ENCODE data around the gene AGBL4.

Gene AGBL4

DNA sequence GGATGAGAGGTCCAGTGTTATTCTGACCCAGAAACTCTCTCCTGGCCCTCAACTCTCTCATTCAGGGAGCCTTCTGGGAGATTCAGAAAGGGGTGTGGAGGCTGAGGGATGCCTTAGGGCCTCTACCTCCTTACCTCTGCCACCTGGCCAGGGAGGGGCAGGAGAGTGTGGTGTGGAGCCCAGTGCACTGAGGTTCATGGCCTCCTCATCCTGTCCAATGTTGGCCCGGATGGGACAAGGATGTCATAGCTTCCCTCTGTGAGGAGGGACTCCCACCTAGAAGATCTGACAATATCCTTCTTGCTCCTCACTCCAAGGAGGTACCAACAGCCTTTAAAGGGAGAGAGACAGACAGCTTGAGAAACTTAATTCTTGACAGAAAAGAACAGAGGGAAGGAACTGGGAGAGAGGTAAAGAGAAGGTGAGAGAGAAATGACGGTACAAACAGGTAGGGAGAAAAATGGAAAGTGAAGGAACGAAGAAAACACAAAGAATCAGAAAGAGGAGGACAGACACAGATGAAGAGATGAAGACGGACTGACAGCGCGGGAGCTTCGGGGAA lies 1247.8 kb downstream of the AGBL4 start:
- no peak for TF ChIP-seq POLR2AphosphoS5 (IDR thresholded peaks at IDR 0.05; ENCODE audit: low read depth, low read length)

- no peak for TF ChIP-seq TAF1 (IDR thresholded peaks at IDR 0.05; ENCODE audit: borderline replicate concordance, insufficient read depth, low read length)
- no peak for TF ChIP-seq SIN3A (IDR thresholded peaks at IDR 0.05; ENCODE audit: borderline replicate concordance, insufficient read depth, low read length)
- TF ChIP-seq, protein P1, sequence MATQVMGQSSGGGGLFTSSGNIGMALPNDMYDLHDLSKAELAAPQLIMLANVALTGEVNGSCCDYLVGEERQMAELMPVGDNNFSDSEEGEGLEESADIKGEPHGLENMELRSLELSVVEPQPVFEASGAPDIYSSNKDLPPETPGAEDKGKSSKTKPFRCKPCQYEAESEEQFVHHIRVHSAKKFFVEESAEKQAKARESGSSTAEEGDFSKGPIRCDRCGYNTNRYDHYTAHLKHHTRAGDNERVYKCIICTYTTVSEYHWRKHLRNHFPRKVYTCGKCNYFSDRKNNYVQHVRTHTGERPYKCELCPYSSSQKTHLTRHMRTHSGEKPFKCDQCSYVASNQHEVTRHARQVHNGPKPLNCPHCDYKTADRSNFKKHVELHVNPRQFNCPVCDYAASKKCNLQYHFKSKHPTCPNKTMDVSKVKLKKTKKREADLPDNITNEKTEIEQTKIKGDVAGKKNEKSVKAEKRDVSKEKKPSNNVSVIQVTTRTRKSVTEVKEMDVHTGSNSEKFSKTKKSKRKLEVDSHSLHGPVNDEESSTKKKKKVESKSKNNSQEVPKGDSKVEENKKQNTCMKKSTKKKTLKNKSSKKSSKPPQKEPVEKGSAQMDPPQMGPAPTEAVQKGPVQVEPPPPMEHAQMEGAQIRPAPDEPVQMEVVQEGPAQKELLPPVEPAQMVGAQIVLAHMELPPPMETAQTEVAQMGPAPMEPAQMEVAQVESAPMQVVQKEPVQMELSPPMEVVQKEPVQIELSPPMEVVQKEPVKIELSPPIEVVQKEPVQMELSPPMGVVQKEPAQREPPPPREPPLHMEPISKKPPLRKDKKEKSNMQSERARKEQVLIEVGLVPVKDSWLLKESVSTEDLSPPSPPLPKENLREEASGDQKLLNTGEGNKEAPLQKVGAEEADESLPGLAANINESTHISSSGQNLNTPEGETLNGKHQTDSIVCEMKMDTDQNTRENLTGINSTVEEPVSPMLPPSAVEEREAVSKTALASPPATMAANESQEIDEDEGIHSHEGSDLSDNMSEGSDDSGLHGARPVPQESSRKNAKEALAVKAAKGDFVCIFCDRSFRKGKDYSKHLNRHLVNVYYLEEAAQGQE (IDR thresholded peaks at IDR 0.05; ENCODE audit: insufficient read depth in 1 of 2, low read depth in 2 of 2, low read length in 2 of 2) = no peak
- no peak for TF ChIP-seq POLR2AphosphoS5 (IDR thresholded peaks at IDR 0.05; ENCODE audit: low read depth, low read length)
- no peak for TF ChIP-seq FOXP2 (optimal IDR thresholded peaks at IDR 0.05; ENCODE audit: borderline replicate concordance, extremely low read depth, extremely low read length, insufficient read depth)
Measured at GRCh38 chr1:48773133-48773532, 1250.6 kb downstream of the AGBL4 start.

GRCh38 chr1:48772211-48772610 lies 1251.5 kb downstream of the AGBL4 start:
- TF ChIP-seq FOXP2 (optimal IDR thresholded peaks at IDR 0.05; ENCODE audit: borderline replicate concordance, extremely low read depth, extremely low read length, insufficient read depth) = no peak
- no peak for TF ChIP-seq TAF1 (IDR thresholded peaks at IDR 0.05; ENCODE audit: borderline replicate concordance, insufficient read depth, low read length)
- no peak for TF ChIP-seq POLR2AphosphoS5 (IDR thresholded peaks at IDR 0.05; ENCODE audit: low read depth, low read length)
- TF ChIP-seq, protein P1 (IDR thresholded peaks at IDR 0.05; ENCODE audit: insufficient read depth in 1 of 2, low read depth in 2 of 2, low read length in 2 of 2) = no peak
- TF ChIP-seq SIN3A (IDR thresholded peaks at IDR 0.05; ENCODE audit: borderline replicate concordance, insufficient read depth, low read length) = no peak

- no peak for TF ChIP-seq SIN3A (IDR thresholded peaks at IDR 0.05; ENCODE audit: borderline replicate concordance, insufficient read depth, low read length)
- TF ChIP-seq, protein P1 (IDR thresholded peaks at IDR 0.05; ENCODE audit: insufficient read depth in 1 of 2, low read depth in 2 of 2, low read length in 2 of 2) = no peak
- TF ChIP-seq POLR2AphosphoS5 (IDR thresholded peaks at IDR 0.05; ENCODE audit: low read depth, low read length) = no peak
- TF ChIP-seq FOXP2 (optimal IDR thresholded peaks at IDR 0.05; ENCODE audit: borderline replicate concordance, extremely low read depth, extremely low read length, insufficient read depth) = no peak
- no peak for TF ChIP-seq TAF1 (IDR thresholded peaks at IDR 0.05; ENCODE audit: borderline replicate concordance, insufficient read depth, low read length)
Measured at GRCh38 chr1:48771561-48771960, 1252.2 kb downstream of the AGBL4 start.

- TF ChIP-seq TAF1 (IDR thresholded peaks at IDR 0.05; ENCODE audit: borderline replicate concordance, insufficient read depth, low read length) (no peak), SIN3A (IDR thresholded peaks at IDR 0.05; ENCODE audit: borderline replicate concordance, insufficient read depth, low read length) (no peak), POLR2AphosphoS5 (IDR thresholded peaks at IDR 0.05; ENCODE audit: low read depth, low read length) (no peak), FOXP2 (optimal IDR thresholded peaks at IDR 0.05; ENCODE audit: borderline replicate concordance, extremely low read depth, extremely low read length, insufficient read depth) (no peak)
- TF ChIP-seq, protein P1 (IDR thresholded peaks at IDR 0.05; ENCODE audit: insufficient read depth in 1 of 2, low read depth in 2 of 2, low read length in 2 of 2) = no peak
Measured at GRCh38 chr1:48767975-48768510, 1255.7 kb downstream of the AGBL4 start.
